Measurements from ENCODE around the gene POLE3.
"Not testable (repeated sequence)": the region's sequence is repeated elsewhere in the genome, so short reads cannot be mapped to it uniquely, and the experiment has no call there.

The POLE3 gene

DNA sequence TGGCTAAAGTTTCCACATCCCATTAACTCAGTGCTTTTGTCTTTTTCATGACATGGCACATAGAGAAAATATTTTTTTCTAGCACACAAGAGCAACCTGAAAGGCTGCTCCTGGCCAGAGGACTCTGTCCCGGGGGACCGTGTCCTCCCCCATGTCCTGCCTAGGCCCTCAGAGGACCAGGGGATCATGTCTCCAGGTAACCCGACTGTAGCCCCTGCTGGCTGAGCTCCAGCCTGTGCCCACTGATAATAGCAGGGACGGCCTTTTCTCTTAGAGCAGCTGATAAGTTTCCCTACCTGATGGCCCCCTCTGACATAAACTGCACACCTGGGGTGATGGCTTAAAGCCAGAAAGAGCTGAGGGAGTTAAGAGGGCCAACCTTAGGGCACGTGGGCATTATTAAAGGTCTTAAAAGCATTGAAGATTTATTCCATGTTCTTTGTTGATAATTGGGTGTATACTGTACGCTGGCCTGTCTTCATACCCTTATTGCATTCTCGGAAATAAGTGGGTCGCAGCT lies 39.6 kb downstream of the POLE3 start:
- Histone ChIP-seq H3K27me3 (ENCODE audit: insufficient read depth, low read depth, severe bottlenecking) (no peaks in the 10 kb centered on the region), H3K27ac (no peak overlapping the region), H3K9me3 (ENCODE audit: severe bottlenecking) (no peaks in the 10 kb centered on the region), H3K36me3 (peaks cover 31% of the 10 kb centered on the region), H3K4me3 (ENCODE audit: low read depth, low read length) (no peak overlapping the region)
- DNase-seq, result no peak
- TF ChIP-seq, protein P1, sequence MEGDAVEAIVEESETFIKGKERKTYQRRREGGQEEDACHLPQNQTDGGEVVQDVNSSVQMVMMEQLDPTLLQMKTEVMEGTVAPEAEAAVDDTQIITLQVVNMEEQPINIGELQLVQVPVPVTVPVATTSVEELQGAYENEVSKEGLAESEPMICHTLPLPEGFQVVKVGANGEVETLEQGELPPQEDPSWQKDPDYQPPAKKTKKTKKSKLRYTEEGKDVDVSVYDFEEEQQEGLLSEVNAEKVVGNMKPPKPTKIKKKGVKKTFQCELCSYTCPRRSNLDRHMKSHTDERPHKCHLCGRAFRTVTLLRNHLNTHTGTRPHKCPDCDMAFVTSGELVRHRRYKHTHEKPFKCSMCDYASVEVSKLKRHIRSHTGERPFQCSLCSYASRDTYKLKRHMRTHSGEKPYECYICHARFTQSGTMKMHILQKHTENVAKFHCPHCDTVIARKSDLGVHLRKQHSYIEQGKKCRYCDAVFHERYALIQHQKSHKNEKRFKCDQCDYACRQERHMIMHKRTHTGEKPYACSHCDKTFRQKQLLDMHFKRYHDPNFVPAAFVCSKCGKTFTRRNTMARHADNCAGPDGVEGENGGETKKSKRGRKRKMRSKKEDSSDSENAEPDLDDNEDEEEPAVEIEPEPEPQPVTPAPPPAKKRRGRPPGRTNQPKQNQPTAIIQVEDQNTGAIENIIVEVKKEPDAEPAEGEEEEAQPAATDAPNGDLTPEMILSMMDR (IDR thresholded peaks at IDR 0.05; ENCODE audit: low read depth, low read length), result no peak

DNA sequence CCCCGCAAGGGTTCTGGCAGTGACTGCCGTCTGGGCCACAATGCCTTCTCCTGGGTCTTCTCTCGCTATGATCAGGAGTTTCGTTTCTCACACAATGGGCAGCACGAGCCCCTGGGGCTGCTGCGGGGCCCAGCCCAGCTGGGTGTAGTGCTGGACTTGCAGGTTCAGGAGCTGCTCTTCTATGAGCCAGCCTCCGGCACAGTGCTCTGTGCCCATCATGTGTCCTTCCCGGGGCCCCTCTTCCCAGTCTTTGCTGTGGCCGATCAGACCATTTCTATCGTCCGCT lies 40.7 kb downstream of the POLE3 start:
- H3K36me3 ChIP-seq, result peaks cover 23% of the 10 kb centered on the region
- no peak overlapping the region for H3K4me3 ChIP-seq (ENCODE audit: low read depth, low read length)
- H3K27ac ChIP-seq, result no peak overlapping the region
- no peaks in the 10 kb centered on the region for H3K27me3 ChIP-seq (ENCODE audit: insufficient read depth, low read depth, severe bottlenecking)
- TF ChIP-seq, protein P1 (IDR thresholded peaks at IDR 0.05; ENCODE audit: low read depth, low read length), result no peak
- no peak for DNase-seq
- H3K9me3 ChIP-seq (ENCODE audit: severe bottlenecking), result no peaks in the 10 kb centered on the region

DNA sequence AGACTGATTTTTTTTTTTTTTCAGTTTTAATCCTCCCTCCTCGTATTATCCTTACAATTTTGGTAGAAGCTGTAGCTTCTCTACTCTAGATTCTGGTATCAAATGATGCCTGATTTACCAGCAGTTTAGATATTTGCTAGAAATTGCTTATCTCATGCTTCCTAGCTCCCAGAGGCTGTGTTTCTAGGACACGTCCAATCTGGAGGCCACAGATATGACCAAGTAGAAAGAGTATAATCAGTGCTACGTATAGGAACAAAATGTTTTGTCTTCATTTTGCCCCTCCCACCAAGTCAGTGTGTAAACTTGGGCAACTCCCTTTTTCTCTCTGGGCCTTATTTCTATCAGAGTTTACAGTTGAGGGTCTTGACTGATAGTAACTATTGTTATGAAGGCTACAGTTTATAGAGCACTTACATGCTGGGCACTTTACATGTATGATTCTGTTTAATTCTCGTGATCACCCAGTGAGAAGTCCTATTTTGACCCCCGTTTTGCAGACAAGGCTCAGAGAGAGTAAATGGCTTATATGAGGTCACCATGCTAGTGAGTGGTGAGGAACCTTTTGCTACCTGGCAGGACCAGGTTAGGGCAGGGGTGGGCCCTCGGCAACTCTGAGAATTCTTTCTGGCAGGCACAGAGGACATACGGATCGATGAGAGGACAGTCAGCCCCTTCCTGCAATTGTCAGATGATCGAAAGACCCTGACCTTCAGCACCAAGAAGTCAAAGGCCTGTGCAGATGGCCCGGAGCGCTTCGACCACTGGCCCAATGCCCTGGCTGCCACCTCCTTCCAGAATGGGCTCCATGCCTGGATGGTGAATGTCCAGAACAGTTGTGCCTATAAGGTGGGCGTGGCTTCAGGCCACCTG lies 41.3 kb downstream of the POLE3 start:
- H3K27ac ChIP-seq, result no peak overlapping the region
- peaks cover 17% of the 10 kb centered on the region for H3K36me3 ChIP-seq
- no peak overlapping the region for H3K4me3 ChIP-seq (ENCODE audit: low read depth, low read length)
- DNase-seq, result no peak
- TF ChIP-seq, protein P1 (IDR thresholded peaks at IDR 0.05; ENCODE audit: low read depth, low read length), result no peak
- no peaks in the 10 kb centered on the region for H3K9me3 ChIP-seq (ENCODE audit: severe bottlenecking)
- H3K27me3 ChIP-seq (ENCODE audit: insufficient read depth, low read depth, severe bottlenecking), result no peaks in the 10 kb centered on the region

DNA sequence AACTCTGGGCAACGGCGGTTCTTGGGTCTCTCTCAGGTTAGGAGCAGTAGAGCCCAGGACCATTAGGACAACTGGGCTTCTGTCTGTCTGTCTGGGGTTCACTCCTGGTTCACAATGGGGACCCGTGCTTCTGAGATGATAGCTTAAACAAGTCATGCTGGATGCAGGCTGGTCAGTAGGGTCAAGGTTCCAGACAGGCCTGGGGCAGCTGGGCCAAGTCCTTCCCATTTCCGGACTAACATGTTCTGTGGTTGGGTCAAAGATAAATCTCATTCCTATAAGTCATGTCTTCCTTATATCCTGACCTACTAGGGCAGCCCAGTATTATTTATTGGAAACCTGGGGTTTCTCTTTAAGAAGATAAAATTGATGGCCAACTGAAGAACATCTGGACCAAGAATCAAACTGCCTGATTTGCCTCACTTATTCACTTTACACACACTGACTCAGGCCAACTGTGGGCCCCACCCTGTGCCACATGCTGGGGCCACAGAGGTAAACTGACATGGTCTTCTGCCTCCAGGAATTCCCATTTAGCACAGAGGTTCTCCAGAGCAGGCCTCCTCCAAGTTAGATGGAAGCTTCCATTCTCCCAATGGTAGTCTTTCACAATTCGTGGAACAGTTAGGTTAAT lies 42.0 kb downstream of the POLE3 start:
- Histone ChIP-seq H3K4me3 (ENCODE audit: low read depth, low read length) (no peak overlapping the region), H3K27me3 (ENCODE audit: insufficient read depth, low read depth, severe bottlenecking) (no peaks in the 10 kb centered on the region), H3K9me3 (ENCODE audit: severe bottlenecking) (no peaks in the 10 kb centered on the region), H3K36me3 (peaks cover 10% of the 10 kb centered on the region), H3K27ac (no peak overlapping the region)
- TF ChIP-seq, protein P1 (IDR thresholded peaks at IDR 0.05; ENCODE audit: low read depth, low read length), result no peak
- DNase-seq, result no peak

DNA sequence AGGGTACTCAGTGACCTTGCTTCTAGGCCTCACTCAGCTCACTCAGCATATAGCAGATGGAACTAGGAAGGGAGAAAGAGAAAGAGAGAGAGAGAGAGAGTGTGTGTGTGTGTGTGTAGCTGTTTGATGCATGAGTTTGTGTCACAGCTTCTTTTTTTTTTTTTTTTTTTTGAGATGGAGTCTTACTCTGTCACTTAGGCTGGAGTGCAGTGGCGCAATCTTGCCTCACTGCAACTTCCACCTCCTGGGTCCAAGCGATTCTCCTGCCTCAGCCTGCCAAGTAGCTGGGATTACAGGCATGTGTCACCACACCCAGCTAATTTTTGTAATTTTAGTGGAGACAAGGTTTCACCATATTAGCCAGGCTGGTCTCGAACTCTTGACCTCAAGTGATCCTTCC lies 44.8 kb downstream of the POLE3 start:
- DNase-seq; H3K27me3 ChIP-seq (ENCODE audit: insufficient read depth, low read depth, severe bottlenecking); H3K4me3 ChIP-seq (ENCODE audit: low read depth, low read length); H3K9me3 ChIP-seq (ENCODE audit: severe bottlenecking); H3K36me3 ChIP-seq; H3K27ac ChIP-seq: not testable (repeated sequence)

DNA sequence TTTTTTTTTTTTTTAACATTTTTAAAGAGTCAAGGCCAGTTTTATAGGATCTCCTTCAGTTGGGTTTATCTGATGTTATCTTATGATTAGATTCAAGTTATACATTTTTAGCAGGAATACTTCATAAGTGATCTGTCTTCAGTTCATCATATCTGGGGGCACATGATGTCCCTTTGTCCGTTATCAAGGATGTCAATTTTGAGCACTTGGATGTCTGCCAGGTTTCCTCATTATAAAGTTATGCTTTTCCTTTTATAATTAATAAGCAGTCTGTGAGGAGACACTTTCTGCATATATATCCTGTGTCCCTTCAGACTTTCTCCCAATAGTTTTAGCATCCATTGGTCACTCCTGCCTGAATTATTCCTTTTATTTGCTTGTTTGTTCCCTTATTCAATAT lies 45.5 kb downstream of the POLE3 start:
- Histone ChIP-seq H3K27me3 (ENCODE audit: insufficient read depth, low read depth, severe bottlenecking) (no peaks in the 10 kb centered on the region), H3K27ac (no peak overlapping the region), H3K36me3 (no peaks in the 10 kb centered on the region), H3K9me3 (ENCODE audit: severe bottlenecking) (no peaks in the 10 kb centered on the region), H3K4me3 (ENCODE audit: low read depth, low read length) (no peak overlapping the region)
- TF ChIP-seq, protein P1 (IDR thresholded peaks at IDR 0.05; ENCODE audit: low read depth, low read length), result no peak
- no peak for DNase-seq
